Mucosa of descending colon (tissue), 3 donors: Measurements from ENCODE around the gene MAGEL2. TPM values are rescaled to one million over a fixed set of nuclear protein-coding genes. Genes with fewer than 3 reads are reported as not detected.
"Not testable (repeated sequence)": the region's sequence is repeated elsewhere in the genome, so short reads cannot be mapped to it uniquely, and the experiment has no call there.

Experiments
- ATAC-seq: fragments of 200-7000 bp; cut with Tn5 transposase; one replicate; pipeline ENCODE4 v1.9.1; 2020; ENCODE audit warnings: mild to moderate bottlenecking, moderate library complexity
- DNase-seq, 3 donors: peaks; one replicate each; pipeline ENCODE4 v3.0.0-alpha.2; 2020
- H3K36me3 ChIP-seq: fragments of 200-600 bp; one replicate; pipeline ENCODE4 v1.8.0; 2021; ENCODE audit warnings: low read depth, mild to moderate bottlenecking
- H3K4me1 ChIP-seq: fragments of 200-600 bp; one replicate; pipeline ENCODE4 v1.8.0; 2021; ENCODE audit warnings: low read depth, mild to moderate bottlenecking
- H3K4me3 ChIP-seq: fragments of 200-600 bp; one replicate; pipeline ENCODE4 v1.8.0; 2021; ENCODE audit warnings: mild to moderate bottlenecking
- H3K9me3 ChIP-seq: fragments of 200-600 bp; one replicate; pipeline ENCODE4 v1.8.0; 2021; ENCODE audit warnings: mild to moderate bottlenecking
- intact Hi-C, 2 donors: fragments of 100-400 bp; cut with DNase I in 1 of 2; cut with micrococcal nuclease in 1 of 2; formaldehyde crosslinking; loops; one replicate each; pipeline versions ENCODE4 v1.11.0 to v1.11.1; 2022; cut with DNase I, micrococcal nuclease
- total RNA-seq, 3 donors: library from RNA; stranded (reverse); fragmentation: NEBNext Ultra II Directional in 2 of 3; extraction: Animal tissue kit (Norgen Biotek cat#: 25700) in 2 of 3; gene quantifications; one replicate each; pipeline versions ENCODE4 v1.2.1 to v1.2.4, GENCODE V29; 2021 to 2023
- TF ChIP-seq, protein P1 (sequence below): fragments of 200-600 bp; IDR thresholded peaks from one replicate; pipeline ENCODE4 v1.8.0; 2022; ENCODE audit warnings: antibody characterized with exemption, mild to moderate bottlenecking
- donor health status: DM: no; HTN: no; CAD: no; lungs with moderate emphysema.
- donor health status: DM: no; HTN: no; CAD: no.
- donor health status: DM: no; HTN: yes; CAD: no.

Gene MAGEL2
- total RNA-seq, 3 donors from 2014 or later: 0.10 to 0.54 TPM; not detected in 1

DNA sequence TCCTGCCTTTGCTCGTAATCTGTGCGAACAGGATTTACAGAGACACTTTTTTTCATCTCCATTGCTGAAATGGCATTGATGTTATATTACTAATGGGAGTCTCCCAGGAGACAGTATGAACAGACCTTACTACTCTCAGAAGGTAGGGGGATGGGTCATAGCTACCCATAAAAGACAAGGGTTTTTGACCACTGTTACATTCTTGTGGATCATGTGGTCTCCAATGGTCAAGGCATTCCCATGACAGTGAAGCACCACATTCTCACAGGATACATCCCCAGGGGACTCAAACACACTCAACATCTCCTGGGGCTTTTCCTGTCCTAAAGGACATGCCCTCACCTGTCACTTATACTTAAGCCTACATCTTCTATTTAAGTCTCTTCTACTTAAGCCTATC lies 41.4 kb downstream of the MAGEL2 start:
- intact Hi-C loops: no loop called here
- no peak for DNase-seq
- Histone ChIP-seq H3K4me1 (no peaks in the 10 kb centered on the region), H3K36me3 (no peaks in the 10 kb centered on the region), H3K4me3 (no peak overlapping the region), H3K9me3 (no peaks in the 10 kb centered on the region)
- ATAC-seq: no peak
- TF ChIP-seq, protein P1, sequence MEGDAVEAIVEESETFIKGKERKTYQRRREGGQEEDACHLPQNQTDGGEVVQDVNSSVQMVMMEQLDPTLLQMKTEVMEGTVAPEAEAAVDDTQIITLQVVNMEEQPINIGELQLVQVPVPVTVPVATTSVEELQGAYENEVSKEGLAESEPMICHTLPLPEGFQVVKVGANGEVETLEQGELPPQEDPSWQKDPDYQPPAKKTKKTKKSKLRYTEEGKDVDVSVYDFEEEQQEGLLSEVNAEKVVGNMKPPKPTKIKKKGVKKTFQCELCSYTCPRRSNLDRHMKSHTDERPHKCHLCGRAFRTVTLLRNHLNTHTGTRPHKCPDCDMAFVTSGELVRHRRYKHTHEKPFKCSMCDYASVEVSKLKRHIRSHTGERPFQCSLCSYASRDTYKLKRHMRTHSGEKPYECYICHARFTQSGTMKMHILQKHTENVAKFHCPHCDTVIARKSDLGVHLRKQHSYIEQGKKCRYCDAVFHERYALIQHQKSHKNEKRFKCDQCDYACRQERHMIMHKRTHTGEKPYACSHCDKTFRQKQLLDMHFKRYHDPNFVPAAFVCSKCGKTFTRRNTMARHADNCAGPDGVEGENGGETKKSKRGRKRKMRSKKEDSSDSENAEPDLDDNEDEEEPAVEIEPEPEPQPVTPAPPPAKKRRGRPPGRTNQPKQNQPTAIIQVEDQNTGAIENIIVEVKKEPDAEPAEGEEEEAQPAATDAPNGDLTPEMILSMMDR: no peak

GRCh38 chr15:23602124-23602523 lies 45.5 kb downstream of the MAGEL2 start:
- no peak for ATAC-seq
- intact Hi-C loops: no loop called here

GRCh38 chr15:23599053-23599452 lies 48.6 kb downstream of the MAGEL2 start:
- Histone ChIP-seq H3K36me3 (no peaks in the 10 kb centered on the region), H3K4me1 (no peaks in the 10 kb centered on the region), H3K4me3 (no peak overlapping the region), H3K9me3 (no peaks in the 10 kb centered on the region)
- ATAC-seq: no peak
- no peak for DNase-seq
- intact Hi-C loops: no loop called here
- TF ChIP-seq, protein P1: no peak

More at GRCh38 chr15:23602124-23602523, 45.5 kb downstream of the MAGEL2 start:
- DNase-seq: no peak
- H3K36me3 ChIP-seq: no peaks in the 10 kb centered on the region
- H3K4me3 ChIP-seq: no peak overlapping the region
- TF ChIP-seq, protein P1: no peak
- H3K4me1 ChIP-seq: no peaks in the 10 kb centered on the region
- no peaks in the 10 kb centered on the region for H3K9me3 ChIP-seq

DNA sequence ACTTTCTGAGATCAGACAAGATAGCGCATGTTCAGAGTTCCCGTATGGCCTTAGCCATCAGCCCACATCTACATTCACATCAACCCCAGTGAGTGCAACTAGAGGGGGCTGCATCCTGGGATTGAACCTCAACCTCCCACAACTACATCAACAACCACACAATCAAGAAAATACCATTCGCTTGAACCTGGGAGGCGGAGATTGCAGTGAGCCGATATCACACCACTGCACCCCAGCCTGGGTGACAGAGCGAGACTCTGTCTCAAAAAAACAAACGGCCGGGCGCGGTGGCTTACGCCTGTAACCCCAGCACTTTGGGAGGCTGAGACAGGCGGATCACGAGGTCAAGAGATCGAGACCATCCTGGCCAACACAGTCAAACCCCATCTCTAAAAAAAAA lies 50.4 kb downstream of the MAGEL2 start:
- H3K9me3 ChIP-seq, H3K4me3 ChIP-seq, intact Hi-C loops, DNase-seq, ATAC-seq, H3K36me3 ChIP-seq, H3K4me1 ChIP-seq: not testable (repeated sequence)

GRCh38 chr15:23596736-23597135 lies 50.9 kb downstream of the MAGEL2 start:
- no peaks in the 10 kb centered on the region for H3K36me3 ChIP-seq
- no peaks in the 10 kb centered on the region for H3K4me1 ChIP-seq
- ATAC-seq (no peak), DNase-seq (no peak)
- intact Hi-C loops: no loop called here
- TF ChIP-seq, protein P1: no peak
- no peak overlapping the region for H3K4me3 ChIP-seq
- no peaks in the 10 kb centered on the region for H3K9me3 ChIP-seq

GRCh38 chr15:23595368-23595767 lies 52.3 kb downstream of the MAGEL2 start:
- Histone ChIP-seq H3K9me3 (no peaks in the 10 kb centered on the region), H3K4me3 (no peak overlapping the region), H3K36me3 (no peaks in the 10 kb centered on the region), H3K4me1 (no peaks in the 10 kb centered on the region)
- no peak for DNase-seq
- intact Hi-C loops: no loop called here
- no peak for ATAC-seq
- TF ChIP-seq, protein P1: no peak
